Cerebellar cortex (tissue), 1 donor: ENCODE measurements around the gene ZFTA.
"Not testable (repeated sequence)": the region's sequence is repeated elsewhere in the genome, so short reads cannot be mapped to it uniquely, and the experiment has no call there.

Experiments
- DNase-seq: peaks from one replicate; pipeline ENCODE4 v3.0.0-alpha.2; 2015; ENCODE audit warnings: low spot score

Gene ZFTA

DNA sequence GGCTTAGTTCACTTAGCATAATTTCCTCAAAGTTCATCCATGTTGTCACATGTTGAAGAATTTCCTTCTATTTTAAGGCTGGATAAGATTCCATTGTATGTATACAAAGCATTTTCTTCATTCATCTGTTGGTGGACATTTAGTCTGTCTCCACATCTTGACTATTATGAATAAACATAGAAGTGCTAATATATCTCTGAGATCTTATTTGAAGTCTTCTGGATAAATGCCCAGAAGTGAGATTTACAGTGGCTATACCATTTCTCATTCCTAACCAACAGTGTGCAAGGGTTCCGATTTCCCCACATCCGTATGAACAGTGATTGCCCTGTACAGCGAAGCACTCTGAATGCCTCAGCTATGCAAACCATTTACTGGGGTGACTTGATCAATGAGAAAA, 6.6 kb upstream of the ZFTA start:
- DNase-seq = no peak

DNA sequence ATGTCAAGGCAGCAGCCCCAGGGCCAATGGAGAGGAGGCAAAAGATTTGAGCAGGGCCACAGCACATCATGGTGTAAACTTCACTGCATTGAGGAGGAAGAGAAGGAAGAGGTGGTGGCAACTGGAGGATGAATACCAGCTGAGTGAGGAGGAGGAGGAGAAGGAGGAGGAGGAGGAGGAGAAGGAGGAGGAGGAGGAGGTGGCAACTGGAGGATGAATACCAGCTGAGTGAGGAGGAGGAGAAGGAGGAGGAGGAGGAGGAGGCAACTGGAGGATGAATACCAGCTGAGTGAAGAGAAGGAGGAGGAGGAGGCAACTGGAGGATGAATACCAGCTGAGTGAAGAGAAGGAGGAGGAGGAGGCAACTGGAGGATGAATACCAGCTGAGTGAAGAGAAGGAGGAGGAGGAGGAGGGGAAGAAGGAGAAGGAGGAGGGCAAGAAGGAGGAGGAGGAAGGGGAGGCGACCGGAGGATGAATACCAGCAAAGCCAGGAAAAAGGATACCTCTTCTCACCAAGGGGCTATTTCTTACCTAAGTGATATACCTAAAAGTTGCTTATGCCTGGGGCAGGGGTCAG, 3.3 kb upstream of the ZFTA start:
- DNase-seq = not testable (repeated sequence)

- no peak for DNase-seq
Measured at GRCh38 chr11:63770763-63771162, 2.2 kb upstream of the ZFTA start.

DNA sequence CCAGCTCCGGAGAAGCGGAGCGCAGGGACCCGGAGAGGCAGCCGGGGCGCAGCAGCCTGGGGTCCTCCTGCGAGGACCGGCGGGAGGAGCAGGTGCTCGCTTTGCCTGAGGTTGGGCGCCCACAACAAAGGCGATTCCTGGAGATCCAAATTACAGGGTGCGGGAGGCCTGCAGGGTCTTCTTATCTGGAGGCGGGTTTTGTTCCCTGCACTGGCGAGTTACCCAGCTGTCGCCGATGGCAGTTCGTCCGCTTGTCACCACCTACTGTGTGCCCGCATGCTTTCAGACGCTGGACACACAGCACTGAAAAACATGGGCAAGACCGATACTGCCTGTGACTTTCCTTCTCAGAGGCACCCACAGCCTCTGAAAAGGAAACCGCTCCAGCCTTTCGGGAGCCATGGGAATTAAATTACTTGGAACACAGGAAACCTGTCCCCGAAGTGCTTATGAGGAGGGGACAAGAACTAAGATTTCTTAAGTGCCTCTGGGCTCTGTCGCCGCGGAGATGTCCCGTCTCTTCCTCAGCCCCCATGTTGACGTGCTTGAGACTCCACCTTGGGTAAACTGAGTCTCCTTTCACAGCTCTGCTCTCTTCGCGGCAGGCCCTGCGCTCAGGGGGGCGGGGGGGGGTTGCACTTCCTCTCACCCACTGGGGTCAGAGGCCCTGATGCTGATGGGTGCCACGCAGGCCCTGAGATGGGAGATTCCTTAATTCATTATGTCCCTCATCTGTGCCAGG, 1.3 kb upstream of the ZFTA start:
- DNase-seq = peak; percentile 54

DNA sequence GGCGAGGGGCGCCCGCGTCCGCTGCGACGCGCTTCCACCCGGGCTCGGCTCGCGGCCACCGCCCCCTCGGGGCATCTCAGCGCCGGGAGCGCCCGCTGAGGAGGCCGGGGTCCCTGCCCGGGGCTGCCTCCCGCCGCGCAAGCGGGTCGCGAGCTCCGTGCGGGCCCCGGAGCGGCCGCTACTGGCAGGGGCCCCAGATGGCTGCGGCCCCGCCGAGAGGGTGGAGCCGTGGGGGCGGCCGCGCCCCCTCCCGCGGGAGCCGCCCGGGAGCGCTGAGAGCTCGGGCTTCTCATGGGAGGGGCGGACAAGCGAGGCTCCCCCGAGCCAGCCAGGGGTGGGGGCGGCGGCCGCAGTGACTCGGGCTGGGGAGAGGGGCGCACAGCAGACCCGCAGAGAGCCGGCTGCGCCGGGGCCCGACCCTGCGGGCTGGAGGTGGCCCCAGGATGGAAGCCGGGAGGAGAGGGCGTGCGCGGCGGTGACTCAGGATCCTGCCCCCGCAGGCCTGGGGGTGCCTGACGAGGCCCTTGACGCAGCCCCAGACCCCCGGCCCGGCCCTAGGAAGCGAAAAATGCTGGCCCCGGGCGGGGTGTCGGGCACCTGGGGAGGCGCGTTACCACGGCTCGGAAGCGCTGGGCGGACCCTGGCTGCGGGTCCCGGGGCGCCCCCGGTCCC, 603 bp upstream of the ZFTA start:
- no peak for DNase-seq

DNA sequence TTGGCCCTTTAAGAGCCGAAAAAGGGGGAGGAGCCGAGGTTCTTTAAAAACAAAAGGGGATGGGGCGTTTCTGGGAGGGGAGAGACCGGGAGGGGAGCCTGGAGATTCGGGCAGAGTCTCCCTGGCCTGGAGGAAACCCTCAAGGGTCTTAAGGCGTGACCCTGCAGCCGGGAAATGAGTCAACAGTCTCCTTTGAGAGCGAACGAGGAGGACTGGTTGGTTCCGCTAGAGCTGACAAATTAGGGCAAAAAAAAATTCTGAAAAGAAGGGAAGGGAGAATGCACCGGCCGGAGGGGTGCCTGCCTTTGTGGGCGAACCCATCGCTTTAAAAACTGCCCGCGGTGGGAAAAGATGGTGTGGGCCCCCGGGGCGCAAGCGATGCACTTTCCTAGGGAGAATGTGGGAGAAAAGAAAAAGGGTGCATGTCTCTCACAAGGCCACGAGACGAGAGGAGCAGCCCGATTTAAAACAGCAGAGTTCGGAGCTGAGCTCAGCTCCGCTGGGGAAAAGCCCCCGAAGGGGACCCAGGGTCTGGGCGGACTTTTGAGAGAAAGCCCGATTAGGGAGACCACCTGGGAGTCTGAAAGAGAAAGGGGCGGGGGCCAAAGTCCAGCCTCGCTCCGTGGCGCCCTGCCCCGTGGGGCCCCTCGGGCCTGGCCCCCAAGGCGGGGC, 874 bp downstream of the ZFTA start:
- peak; percentile 92 for DNase-seq

DNA sequence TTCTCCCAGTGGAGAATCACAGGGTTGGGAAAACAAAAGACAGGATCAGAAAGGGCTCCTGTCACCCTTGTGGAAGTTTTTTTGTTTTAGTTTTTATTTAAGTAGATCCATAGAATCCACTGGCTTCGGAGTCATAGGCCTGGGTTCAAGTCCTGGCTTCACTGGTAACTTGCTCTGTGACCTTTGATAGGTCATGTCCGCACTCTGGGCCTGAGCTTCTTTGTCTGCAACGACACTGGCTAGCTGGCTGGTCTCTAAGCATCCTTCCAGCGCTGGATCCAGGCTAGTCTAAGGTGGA, 1.4 kb downstream of the ZFTA start:
- no peak for DNase-seq

GRCh38 chr11:63766531-63767235, 1.9 kb downstream of the ZFTA start:
- no peak for DNase-seq

- no peak for DNase-seq
Measured at GRCh38 chr11:63765688-63766241, 2.8 kb downstream of the ZFTA start.

GRCh38 chr11:63764679-63765647, 3.6 kb downstream of the ZFTA start:
- no peak for DNase-seq

DNA sequence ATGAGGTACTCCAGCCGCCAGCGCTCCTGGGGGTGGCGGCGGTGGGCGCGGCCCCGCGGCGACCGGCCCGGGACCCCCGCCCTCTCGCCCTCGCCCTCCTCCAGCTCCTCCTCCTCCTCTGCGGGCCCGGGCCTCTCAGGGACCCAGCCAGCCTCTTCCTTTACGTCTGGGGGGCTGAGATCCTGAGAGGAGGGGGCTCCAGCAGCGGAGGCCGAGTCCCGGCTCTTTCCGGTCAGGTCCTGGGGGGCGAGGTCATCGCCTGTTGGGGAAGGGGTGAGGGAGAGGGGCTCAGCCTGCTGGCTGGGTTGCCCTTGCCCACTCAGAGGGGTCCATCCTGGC, 4.3 kb downstream of the ZFTA start:
- no peak for DNase-seq

- DNase-seq = no peak
Measured at GRCh38 chr11:63763496-63764339, 4.9 kb downstream of the ZFTA start.

DNA sequence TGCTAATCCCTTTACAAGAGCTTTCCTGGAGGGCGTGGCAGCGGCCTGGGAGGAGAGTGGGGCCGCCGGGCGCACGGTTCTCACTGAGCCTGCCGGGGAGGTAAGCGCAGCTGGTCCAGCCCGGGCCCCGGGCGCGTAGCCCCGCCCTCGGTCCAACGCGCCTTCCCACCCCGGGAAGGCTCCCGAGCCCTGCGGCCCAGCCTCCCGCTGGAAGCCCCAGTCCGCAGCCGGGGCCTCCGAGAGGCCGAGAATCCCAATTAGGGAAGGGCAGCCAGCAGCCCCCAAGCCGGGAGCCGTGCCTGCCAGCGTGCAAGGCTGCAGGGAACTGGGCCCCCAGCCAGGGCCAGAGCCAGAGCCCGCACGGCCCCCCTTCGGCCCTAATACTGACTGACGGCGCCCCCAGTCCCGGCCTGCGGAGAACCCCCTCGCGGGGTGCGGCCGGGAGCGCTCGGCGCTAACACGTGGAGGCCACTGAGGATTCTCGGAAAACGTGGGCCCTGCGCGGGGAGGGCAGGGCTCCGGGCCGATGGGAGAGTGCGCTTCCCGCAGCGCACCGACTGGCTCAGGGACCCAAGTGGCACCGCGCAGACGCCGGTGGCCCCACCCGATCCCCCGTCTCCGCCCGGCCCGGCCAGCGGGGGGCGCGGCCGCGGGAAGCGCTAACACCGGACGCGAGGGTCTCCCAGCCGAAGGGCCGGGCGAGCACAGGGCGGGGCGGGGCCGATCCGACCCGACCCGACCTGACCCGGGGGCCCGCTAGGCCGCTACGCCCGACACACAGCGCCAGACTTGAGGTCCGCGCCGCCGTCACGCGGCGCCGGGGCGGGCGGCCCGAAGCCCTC, 5.7 kb downstream of the ZFTA start:
- DNase-seq = no peak

DNA sequence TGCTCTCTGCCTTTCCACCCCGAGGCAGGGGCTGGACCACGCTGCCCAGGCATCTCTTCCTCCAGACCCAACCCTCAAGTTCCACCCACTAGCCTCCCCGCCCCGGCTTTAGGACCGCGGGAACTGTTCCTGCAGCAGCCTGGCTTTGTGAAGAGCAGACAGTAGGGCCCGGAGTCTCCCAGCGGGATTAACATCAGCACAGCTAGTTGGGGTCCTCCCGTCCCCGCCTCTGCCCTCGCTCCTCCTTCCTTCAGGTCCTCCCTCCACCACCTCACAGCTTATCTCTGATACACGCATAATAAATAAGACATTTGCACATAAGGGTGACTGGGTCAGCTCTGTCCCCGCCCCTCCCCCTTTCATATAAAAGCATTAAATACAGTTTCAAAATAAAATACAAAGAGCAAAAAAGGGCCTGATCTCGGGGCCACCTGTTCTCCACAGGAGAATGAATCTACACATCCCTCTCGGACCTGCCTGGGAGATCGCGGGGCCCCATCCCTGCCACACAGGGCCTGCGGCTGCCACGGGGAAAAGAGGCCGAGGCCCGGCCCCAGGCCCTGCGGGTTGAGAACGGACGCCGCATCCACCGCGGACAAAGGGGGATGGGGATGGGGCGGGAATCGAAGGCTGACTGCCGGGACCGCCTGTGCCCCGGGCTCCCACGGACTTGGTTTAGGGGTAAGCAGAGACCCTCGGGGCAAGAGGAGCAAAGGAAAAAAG, 6.5 kb downstream of the ZFTA start:
- no peak for DNase-seq

DNA sequence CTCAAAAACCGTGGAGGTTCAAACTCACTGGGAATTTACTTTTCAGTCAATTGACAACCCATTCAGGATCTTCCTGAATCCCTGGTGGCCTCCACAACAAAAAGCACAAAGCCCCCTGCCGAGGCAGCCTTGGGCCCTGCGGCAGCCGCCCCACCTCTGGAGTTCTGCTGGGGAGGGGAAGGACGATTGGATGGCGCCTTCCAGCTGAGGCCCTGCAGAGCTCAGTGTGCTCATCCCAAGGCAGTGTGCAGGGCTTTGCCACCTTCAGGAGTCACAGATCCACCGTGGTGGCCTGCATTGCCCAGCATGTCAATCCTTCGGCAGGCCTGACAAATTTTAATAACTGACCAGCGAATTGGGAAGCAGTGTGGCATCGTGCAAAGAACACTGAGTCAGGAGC, 7.4 kb downstream of the ZFTA start:
- DNase-seq = no peak

GRCh38 chr11:63760487-63761079, 8.0 kb downstream of the ZFTA start:
- no peak for DNase-seq

DNA sequence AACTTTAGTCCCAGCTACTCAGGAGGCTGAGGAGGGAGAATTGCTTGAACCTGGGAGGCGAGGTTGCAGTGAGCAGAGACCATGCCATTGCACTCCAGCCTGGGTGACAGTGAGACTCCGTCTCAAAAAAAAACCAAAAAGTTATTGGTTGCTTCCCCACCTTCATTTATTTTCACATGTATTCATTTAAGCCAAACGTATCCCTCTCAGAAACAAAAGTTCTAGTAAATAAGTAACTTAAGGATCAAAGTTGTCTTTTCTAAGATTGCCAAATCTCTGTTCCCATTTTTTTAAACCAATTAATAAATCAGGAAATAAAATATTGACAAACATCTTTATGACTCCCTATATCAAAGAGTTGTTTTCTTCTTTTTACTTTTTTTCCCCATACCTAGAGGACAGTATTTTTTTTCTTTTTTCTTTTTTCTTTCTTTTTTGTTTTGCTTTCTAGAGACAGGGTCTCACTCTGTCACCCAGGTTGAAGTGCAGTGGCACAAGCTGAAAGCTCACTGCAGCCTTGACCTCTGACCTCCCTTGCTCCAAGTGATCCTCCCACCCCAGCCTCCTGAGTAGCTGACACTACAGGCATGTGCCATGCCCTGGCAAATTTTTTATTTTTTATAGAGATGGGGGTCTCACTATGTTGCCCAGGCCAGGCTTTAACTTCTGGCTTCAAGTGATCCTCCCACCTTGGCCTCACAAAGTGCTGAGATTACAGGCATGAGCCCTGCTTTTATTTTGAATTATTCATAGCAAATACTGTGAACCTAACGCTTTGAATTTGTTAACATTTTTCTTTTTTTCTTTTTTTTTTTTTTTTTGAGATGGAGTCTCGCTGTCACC, 11.4 kb downstream of the ZFTA start:
- DNase-seq = no peak
